ENCODE results near the gene FEN1. TPM values are rescaled to one million over a fixed set of nuclear protein-coding genes. Genes with fewer than 3 reads are reported as not detected.

Gene FEN1
- total and polyA plus RNA-seq, 2 of the 13 experiments (the other 11 are each of a cell fraction or from before 2014, with no cell fraction given) = 12.4 to 102 TPM

- 0 out of 2 replicates have a peak, but pooled peaks have one; percentile 65 for TF ChIP-seq ZNF142 (CRISPR knock-in tag; IDR thresholded peaks at IDR 0.05)
- TF ChIP-seq RBAK (CRISPR knock-in tag; IDR thresholded peaks at IDR 0.05) = no peak
- TF ChIP-seq SOX5 (CRISPR knock-in tag; IDR thresholded peaks at IDR 0.05; ENCODE audit: borderline replicate concordance) = no peak
- no peak; the same call in 1 of the 2 replicates for TF ChIP-seq ZFP1 (CRISPR knock-in tag; IDR thresholded peaks at IDR 0.05)
- TF ChIP-seq, protein P1, sequence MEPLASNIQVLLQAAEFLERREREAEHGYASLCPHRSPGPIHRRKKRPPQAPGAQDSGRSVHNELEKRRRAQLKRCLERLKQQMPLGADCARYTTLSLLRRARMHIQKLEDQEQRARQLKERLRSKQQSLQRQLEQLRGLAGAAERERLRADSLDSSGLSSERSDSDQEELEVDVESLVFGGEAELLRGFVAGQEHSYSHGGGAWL (CRISPR knock-in tag; IDR thresholded peaks at IDR 0.05) = no peak; the same call in none of the 2 replicates
- peak; percentile 38 for TF ChIP-seq ZNF407 (CRISPR knock-in tag; IDR thresholded peaks at IDR 0.05; ENCODE audit: not compliant biosample characterization)
- TF ChIP-seq ZSCAN5A (CRISPR knock-in tag; IDR thresholded peaks at IDR 0.05; ENCODE audit: borderline replicate concordance) = 0 out of 2 replicates have a peak, but pooled peaks have one; percentile 10
These were observed 22.5 kb downstream of the FEN1 start (continued) for GRCh38 chr11:61814958-61815789.
